OCI-LY1 (cell line): Measurements from ENCODE around the gene PLCD3.

Experiments used
- H2AFZ ChIP-seq: fragments of 200-600 bp; sonication (generic), shearing (Covaris generic); 2 replicates; pipeline ENCODE4 v1.6.0; 2014; ENCODE audit warnings: antibody characterized with exemption, mild to moderate bottlenecking, low read length
- H3F3A ChIP-seq: fragments of 200-600 bp; sonication (generic), shearing (Covaris generic); 2 replicates; pipeline ENCODE4 v1.6.0; 2014; ENCODE audit warnings: mild to moderate bottlenecking, antibody characterized with exemption, low read length, moderate library complexity; ENCODE audit not compliant: insufficient read depth
- H3K27ac ChIP-seq: fragments of 200-600 bp; sonication (generic); 2 replicates; pipeline ENCODE4 v1.5.1; 2014; ENCODE audit warnings: low read length, mixed run types, mild to moderate bottlenecking, low read depth; ENCODE audit not compliant: poor library complexity, severe bottlenecking
- H3K27me3 ChIP-seq: fragments of 200-600 bp; sonication (generic); 2 replicates; pipeline ENCODE4 v1.6.0; 2014; ENCODE audit warnings: antibody characterized with exemption, mild to moderate bottlenecking, low read length, moderate library complexity; ENCODE audit not compliant: insufficient read depth
- H3K36me3 ChIP-seq: fragments of 200-600 bp; sonication (generic); 2 replicates; pipeline ENCODE4 v1.6.1; 2014; ENCODE audit warnings: mild to moderate bottlenecking, antibody characterized with exemption, low read length, moderate library complexity, mixed read lengths; ENCODE audit not compliant: insufficient read depth
- H3K4me1 ChIP-seq: fragments of 200-600 bp; sonication (generic); 2 replicates; pipeline ENCODE4 v1.5.1; 2014; ENCODE audit warnings: mild to moderate bottlenecking, low read length, moderate library complexity; ENCODE audit not compliant: insufficient read depth, severe bottlenecking
- H3K4me2 ChIP-seq: fragments of 200-600 bp; sonication (generic), shearing (Covaris generic); 2 replicates; pipeline ENCODE4 v1.6.1; 2014; ENCODE audit warnings: low read length
- H3K4me3 ChIP-seq: fragments of 200-600 bp; sonication (generic); 2 replicates; pipeline ENCODE4 v1.5.1; 2014; ENCODE audit warnings: low read length, low read depth, mild to moderate bottlenecking, mixed read lengths; ENCODE audit not compliant: poor library complexity, severe bottlenecking
- H3K79me2 ChIP-seq: fragments of 200-600 bp; shearing (Covaris generic); 2 replicates; pipeline ENCODE4 v1.6.1; 2016; ENCODE audit warnings: mixed run types, low read length, mixed read lengths; ENCODE audit not compliant: insufficient read depth
- H3K9ac ChIP-seq: fragments of 200-600 bp; sonication (generic), shearing (Covaris generic); 2 replicates; pipeline ENCODE4 v1.6.1; 2014; ENCODE audit warnings: mild to moderate bottlenecking, low read length, mixed read lengths
- H3K9me2 ChIP-seq: fragments of 200-600 bp; sonication (generic), shearing (Covaris generic); 2 replicates; pipeline ENCODE4 v1.6.1; 2014; ENCODE audit warnings: low read depth, mild to moderate bottlenecking, low read length, mixed read lengths
- H3K9me3 ChIP-seq: fragments of 200-600 bp; shearing (Covaris generic); 2 replicates; pipeline ENCODE4 v1.6.1; 2014; ENCODE audit warnings: low read length, mixed read lengths
- H4K20me1 ChIP-seq: fragments of 200-600 bp; sonication (generic), shearing (Covaris generic); 2 replicates; pipeline ENCODE4 v1.6.0; 2016; ENCODE audit warnings: mild to moderate bottlenecking, low read length; ENCODE audit not compliant: insufficient read depth
- CTCF ChIP-seq: fragments of 200-600 bp; sonication (generic), shearing (Covaris generic); IDR thresholded peaks from 2 replicates; pipeline ENCODE4 v1.5.1; 2017; ENCODE audit warnings: mild to moderate bottlenecking, antibody characterized with exemption, low read length, moderate library complexity, mixed read lengths
- EZH2 ChIP-seq: fragments of 200-600 bp; sonication (generic), shearing (Covaris generic); IDR thresholded peaks from 2 replicates; pipeline ENCODE4 v1.8.0; 2017; ENCODE audit warnings: borderline replicate concordance, mixed run types, mild to moderate bottlenecking, antibody characterized with exemption, low read length, moderate library complexity, mixed read lengths

Gene PLCD3

GRCh38 chr17:45145035-45145389, 12.7 kb upstream of the PLCD3 start:
- Histone ChIP-seq H3K36me3 (no peaks in the 10 kb centered on the region), H2AFZ (no peak overlapping the region), H3K9ac (no peak overlapping the region), H3K9me3 (no peaks in the 10 kb centered on the region), H3K4me3 (no peak overlapping the region), H3F3A (no peaks in the 10 kb centered on the region), H3K27me3 (no peaks in the 10 kb centered on the region), H3K79me2 (no peaks in the 10 kb centered on the region), H3K27ac (no peak overlapping the region), H4K20me1 (no peaks in the 10 kb centered on the region), H3K4me2 (no peak overlapping the region), H3K4me1 (peaks cover 33% of the 10 kb centered on the region), H3K9me2 (no peaks in the 10 kb centered on the region)
- TF ChIP-seq EZH2 (no peak), CTCF (no peak)

- TF ChIP-seq CTCF (no peak), EZH2 (no peak)
- Histone ChIP-seq H3K9me2 (no peaks in the 10 kb centered on the region), H3K79me2 (no peaks in the 10 kb centered on the region), H3K9ac (no peak overlapping the region), H3K9me3 (no peaks in the 10 kb centered on the region), H4K20me1 (no peaks in the 10 kb centered on the region), H3K36me3 (no peaks in the 10 kb centered on the region), H3K27me3 (no peaks in the 10 kb centered on the region), H3K27ac (no peak overlapping the region), H3K4me3 (no peak overlapping the region), H3K4me2 (peak overlapping the region; percentile 39), H3K4me1 (peaks cover 27% of the 10 kb centered on the region), H2AFZ (no peak overlapping the region), H3F3A (no peaks in the 10 kb centered on the region)
Observed at GRCh38 chr17:45144199-45145034, 12.1 kb upstream of the PLCD3 start.

GRCh38 chr17:45143767-45144198, 11.5 kb upstream of the PLCD3 start:
- Histone ChIP-seq H3F3A (no peaks in the 10 kb centered on the region), H3K27ac (no peak overlapping the region), H3K9ac (no peak overlapping the region), H3K9me2 (no peaks in the 10 kb centered on the region), H3K4me3 (no peak overlapping the region), H3K79me2 (no peaks in the 10 kb centered on the region), H3K9me3 (no peaks in the 10 kb centered on the region), H3K4me2 (peak overlapping the region; percentile 39), H2AFZ (no peak overlapping the region), H3K27me3 (no peaks in the 10 kb centered on the region), H4K20me1 (no peaks in the 10 kb centered on the region), H3K36me3 (no peaks in the 10 kb centered on the region), H3K4me1 (peaks cover 20% of the 10 kb centered on the region)
- TF ChIP-seq EZH2 = no peak
- no peak for TF ChIP-seq CTCF
